Vagina (tissue), 2 donors: ENCODE data around the gene PPP2R3B.

ENCODE experiments used
- CTCF ChIP-seq, 3 experiments: fragments of 450-650 bp in 2 of 3; fragments of 200-600 bp in 1 of 3; sonication (generic) in 1 of 3; IDR thresholded peaks; one replicate each; pipeline ENCODE4 v1.5.1; 2017 to 2019; ENCODE audit warnings: antibody characterized with exemption in 3 of 3, mild to moderate bottlenecking in 2 of 3, moderate library complexity in 2 of 3
- POLR2A ChIP-seq, 2 donors: fragments of 450-650 bp; IDR thresholded peaks; one replicate each; pipeline ENCODE4 v1.6.1; 2017; ENCODE audit warnings: antibody characterized with exemption in 2 of 2, mild to moderate bottlenecking in 2 of 2, moderate library complexity in 2 of 2

- TF ChIP-seq CTCF (IDR thresholded peaks at IDR 0.05) = no peak
- no peak for TF ChIP-seq POLR2A (IDR thresholded peaks at IDR 0.05)
These were observed 29.5 kb downstream of the PPP2R3B start for GRCh38 chrX:357035-357692.
